ENCODE results near the gene CALM1. TPM values are rescaled to one million over a fixed set of nuclear protein-coding genes. Genes with fewer than 3 reads are reported as not detected.

The CALM1 gene
- total and polyA plus RNA-seq, 2 experiments from 2014 or later, result 74.6 to 236 TPM

DNA sequence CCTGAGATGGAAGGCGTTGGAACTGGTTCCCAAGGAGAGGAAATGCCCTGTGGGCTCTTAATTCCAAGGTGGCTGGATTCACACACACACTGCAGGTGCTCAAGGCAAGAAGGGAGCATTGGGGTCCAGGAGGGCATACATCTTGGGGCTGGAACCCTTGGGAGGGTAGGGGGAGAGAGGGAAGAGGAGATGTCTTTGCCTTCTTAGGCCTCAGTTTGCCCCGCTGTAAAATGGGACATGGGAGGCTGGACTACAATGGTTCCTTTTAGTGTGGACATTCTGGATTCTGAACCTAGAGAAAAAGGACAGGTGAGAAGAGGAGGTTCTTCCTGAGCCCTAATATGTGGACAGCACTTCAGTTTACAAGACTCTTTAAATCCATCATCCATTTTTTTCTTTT, 43.8 kb downstream of the CALM1 start:
- DNase-seq (ENCODE audit: low read depth in 1 of 2, low spot score in 1 of 2), result no peak

GRCh38 chr14:90442388-90442787, 45.6 kb downstream of the CALM1 start:
- Histone ChIP-seq H3K4me1 (ENCODE audit: low read depth) (no peaks in the 10 kb centered on the region), H3K27ac (no peak overlapping the region), H3K4me3 (no peak overlapping the region), H3K36me3 (no peaks in the 10 kb centered on the region), H3K27me3 (no peaks in the 10 kb centered on the region), H3K9me3 (ENCODE audit: low read depth) (no peaks in the 10 kb centered on the region)
- TF ChIP-seq, protein P1, sequence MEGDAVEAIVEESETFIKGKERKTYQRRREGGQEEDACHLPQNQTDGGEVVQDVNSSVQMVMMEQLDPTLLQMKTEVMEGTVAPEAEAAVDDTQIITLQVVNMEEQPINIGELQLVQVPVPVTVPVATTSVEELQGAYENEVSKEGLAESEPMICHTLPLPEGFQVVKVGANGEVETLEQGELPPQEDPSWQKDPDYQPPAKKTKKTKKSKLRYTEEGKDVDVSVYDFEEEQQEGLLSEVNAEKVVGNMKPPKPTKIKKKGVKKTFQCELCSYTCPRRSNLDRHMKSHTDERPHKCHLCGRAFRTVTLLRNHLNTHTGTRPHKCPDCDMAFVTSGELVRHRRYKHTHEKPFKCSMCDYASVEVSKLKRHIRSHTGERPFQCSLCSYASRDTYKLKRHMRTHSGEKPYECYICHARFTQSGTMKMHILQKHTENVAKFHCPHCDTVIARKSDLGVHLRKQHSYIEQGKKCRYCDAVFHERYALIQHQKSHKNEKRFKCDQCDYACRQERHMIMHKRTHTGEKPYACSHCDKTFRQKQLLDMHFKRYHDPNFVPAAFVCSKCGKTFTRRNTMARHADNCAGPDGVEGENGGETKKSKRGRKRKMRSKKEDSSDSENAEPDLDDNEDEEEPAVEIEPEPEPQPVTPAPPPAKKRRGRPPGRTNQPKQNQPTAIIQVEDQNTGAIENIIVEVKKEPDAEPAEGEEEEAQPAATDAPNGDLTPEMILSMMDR (IDR thresholded peaks at IDR 0.05; ENCODE audit: low read depth, low read length), result no peak
- DNase-seq (ENCODE audit: low read depth in 1 of 2, low spot score in 1 of 2), result no peak

More for the DNA sequence above, 43.8 kb downstream of the CALM1 start:
- Histone ChIP-seq H3K4me1 (ENCODE audit: low read depth) (no peaks in the 10 kb centered on the region), H3K36me3 (no peaks in the 10 kb centered on the region), H3K27ac (no peak overlapping the region), H3K4me3 (no peak overlapping the region), H3K27me3 (no peaks in the 10 kb centered on the region), H3K9me3 (ENCODE audit: low read depth) (no peaks in the 10 kb centered on the region)
- TF ChIP-seq, protein P1 (IDR thresholded peaks at IDR 0.05; ENCODE audit: low read depth, low read length), result no peak

GRCh38 chr14:90443161-90444076, 46.6 kb downstream of the CALM1 start:
- TF ChIP-seq, protein P1 (IDR thresholded peaks at IDR 0.05; ENCODE audit: low read depth, low read length), result no peak
- H3K27me3 ChIP-seq, result no peaks in the 10 kb centered on the region
- DNase-seq (ENCODE audit: low read depth in 1 of 2, low spot score in 1 of 2), result no peak
- H3K36me3 ChIP-seq, result no peaks in the 10 kb centered on the region
- no peak overlapping the region for H3K27ac ChIP-seq
- no peak overlapping the region for H3K4me3 ChIP-seq
- no peaks in the 10 kb centered on the region for H3K9me3 ChIP-seq (ENCODE audit: low read depth)
- H3K4me1 ChIP-seq (ENCODE audit: low read depth), result no peaks in the 10 kb centered on the region

- DNase-seq (ENCODE audit: low read depth in 1 of 2, low spot score in 1 of 2), result peak in 1 of 2 donors; percentile 14
- H3K4me3 ChIP-seq, result no peak overlapping the region
- no peaks in the 10 kb centered on the region for H3K27me3 ChIP-seq
- TF ChIP-seq, protein P1 (IDR thresholded peaks at IDR 0.05; ENCODE audit: low read depth, low read length), result no peak
- no peaks in the 10 kb centered on the region for H3K4me1 ChIP-seq (ENCODE audit: low read depth)
- no peak overlapping the region for H3K27ac ChIP-seq
- H3K36me3 ChIP-seq, result no peaks in the 10 kb centered on the region
- no peaks in the 10 kb centered on the region for H3K9me3 ChIP-seq (ENCODE audit: low read depth)
Observed at GRCh38 chr14:90444077-90444696, 47.4 kb downstream of the CALM1 start.

- DNase-seq (ENCODE audit: low read depth in 1 of 2, low spot score in 1 of 2), result no peak
- Histone ChIP-seq H3K36me3 (no peaks in the 10 kb centered on the region), H3K27ac (no peak overlapping the region), H3K9me3 (ENCODE audit: low read depth) (no peaks in the 10 kb centered on the region), H3K4me1 (ENCODE audit: low read depth) (no peaks in the 10 kb centered on the region), H3K4me3 (no peak overlapping the region), H3K27me3 (no peaks in the 10 kb centered on the region)
- TF ChIP-seq, protein P1 (IDR thresholded peaks at IDR 0.05; ENCODE audit: low read depth, low read length), result no peak
Observed at GRCh38 chr14:90445011-90445410, 48.2 kb downstream of the CALM1 start.

Data from cardiac muscle cell (in vitro differentiated cells and primary cell).